ENCODE results near the gene BMPR1B.

GRCh38 chr4:94726524-94727123 is 31.1 kb upstream of the BMPR1B start:
- TF ChIP-seq MAX (CRISPR knock-in tag; IDR thresholded peaks at IDR 0.05) = no peak
- no peak for TF ChIP-seq ZBTB12 (CRISPR knock-in tag; IDR thresholded peaks at IDR 0.05)
- no peak for TF ChIP-seq ZKSCAN8 (CRISPR knock-in tag; IDR thresholded peaks at IDR 0.05)
- TF ChIP-seq KLF1 (tag; IDR thresholded peaks at IDR 0.05) = no peak
- no peak for TF ChIP-seq EZH2 (IDR thresholded peaks at IDR 0.05; ENCODE audit: borderline replicate concordance, low read depth, low read length)
- TF ChIP-seq ZBTB49 (CRISPR knock-in tag; IDR thresholded peaks at IDR 0.05; ENCODE audit: borderline replicate concordance) = no peak
